ENCODE data around the gene ZCCHC2. TPM values are rescaled to one million over a fixed set of nuclear protein-coding genes. Genes with fewer than 3 reads are reported as not detected.

ZCCHC2 gene
- total RNA-seq, 1 donor from 2014 or later, result 21.0 TPM

- Mint-ChIP-seq H3K36me3 (ENCODE audit: low read depth, unreplicated experiment) (no peaks in the 10 kb centered on the region), H3K4me1 (ENCODE audit: unreplicated experiment) (peaks cover 7% of the 10 kb centered on the region), H3K27me3 (ENCODE audit: unreplicated experiment) (no peaks in the 10 kb centered on the region), H3K9me3 (ENCODE audit: unreplicated experiment) (no peaks in the 10 kb centered on the region), H3K27ac (ENCODE audit: unreplicated experiment) (no peak overlapping the region), H3K4me3 (ENCODE audit: unreplicated experiment) (no peak overlapping the region)
- DNase-seq (ENCODE audit: low spot score), result no peak
- TF ChIP-seq CTCF (IDR thresholded peaks at IDR 0.05; ENCODE audit: unreplicated experiment), result no peak
These were observed 22.7 kb upstream of the ZCCHC2 start for GRCh38 chr18:62500174-62500573.

DNA sequence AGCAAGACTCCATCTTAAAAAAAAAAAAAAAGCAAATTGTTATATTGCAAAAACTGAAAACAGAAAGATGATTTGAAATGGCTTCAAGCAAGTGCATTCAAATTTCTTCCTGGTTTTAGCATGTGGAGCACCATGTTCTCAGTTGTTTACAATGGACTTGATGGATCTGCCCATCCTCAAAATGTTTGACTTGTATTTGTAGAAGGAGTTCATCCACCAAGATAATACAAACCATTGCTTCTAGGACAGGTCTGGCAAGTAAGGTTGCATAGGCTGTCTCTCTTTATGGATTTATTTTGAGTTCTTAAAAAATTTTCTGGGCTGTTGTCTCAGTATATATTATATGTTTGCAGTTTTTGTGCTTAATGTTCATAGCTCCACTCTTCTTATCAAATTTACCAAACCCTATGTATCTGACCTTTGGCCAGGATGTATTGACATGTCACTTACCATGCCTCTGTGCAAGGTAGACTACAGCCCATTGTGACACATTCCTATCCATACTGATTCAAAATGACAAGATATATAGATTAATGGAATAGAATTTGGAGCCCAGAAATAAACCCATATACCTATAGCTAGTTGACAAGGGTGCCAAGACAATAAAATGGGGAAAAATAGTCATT is 21.7 kb upstream of the ZCCHC2 start:
- no peak for DNase-seq (ENCODE audit: low spot score)
- Mint-ChIP-seq H3K36me3 (ENCODE audit: low read depth, unreplicated experiment) (no peaks in the 10 kb centered on the region), H3K4me1 (ENCODE audit: unreplicated experiment) (peaks cover 7% of the 10 kb centered on the region), H3K4me3 (ENCODE audit: unreplicated experiment) (no peak overlapping the region), H3K27ac (ENCODE audit: unreplicated experiment) (no peak overlapping the region), H3K9me3 (ENCODE audit: unreplicated experiment) (no peaks in the 10 kb centered on the region), H3K27me3 (ENCODE audit: unreplicated experiment) (no peaks in the 10 kb centered on the region)
- TF ChIP-seq CTCF (IDR thresholded peaks at IDR 0.05; ENCODE audit: unreplicated experiment), result no peak

GRCh38 chr18:62505669-62506494 is 16.9 kb upstream of the ZCCHC2 start:
- no peak overlapping the region for H3K27ac Mint-ChIP-seq (ENCODE audit: unreplicated experiment)
- H3K4me1 Mint-ChIP-seq (ENCODE audit: unreplicated experiment), result peaks cover 6% of the 10 kb centered on the region
- no peaks in the 10 kb centered on the region for H3K27me3 Mint-ChIP-seq (ENCODE audit: unreplicated experiment)
- no peak for DNase-seq (ENCODE audit: low spot score)
- no peak overlapping the region for H3K4me3 Mint-ChIP-seq (ENCODE audit: unreplicated experiment)
- H3K36me3 Mint-ChIP-seq (ENCODE audit: low read depth, unreplicated experiment), result no peaks in the 10 kb centered on the region
- no peaks in the 10 kb centered on the region for H3K9me3 Mint-ChIP-seq (ENCODE audit: unreplicated experiment)
- TF ChIP-seq CTCF (IDR thresholded peaks at IDR 0.05; ENCODE audit: unreplicated experiment), result no peak

DNA sequence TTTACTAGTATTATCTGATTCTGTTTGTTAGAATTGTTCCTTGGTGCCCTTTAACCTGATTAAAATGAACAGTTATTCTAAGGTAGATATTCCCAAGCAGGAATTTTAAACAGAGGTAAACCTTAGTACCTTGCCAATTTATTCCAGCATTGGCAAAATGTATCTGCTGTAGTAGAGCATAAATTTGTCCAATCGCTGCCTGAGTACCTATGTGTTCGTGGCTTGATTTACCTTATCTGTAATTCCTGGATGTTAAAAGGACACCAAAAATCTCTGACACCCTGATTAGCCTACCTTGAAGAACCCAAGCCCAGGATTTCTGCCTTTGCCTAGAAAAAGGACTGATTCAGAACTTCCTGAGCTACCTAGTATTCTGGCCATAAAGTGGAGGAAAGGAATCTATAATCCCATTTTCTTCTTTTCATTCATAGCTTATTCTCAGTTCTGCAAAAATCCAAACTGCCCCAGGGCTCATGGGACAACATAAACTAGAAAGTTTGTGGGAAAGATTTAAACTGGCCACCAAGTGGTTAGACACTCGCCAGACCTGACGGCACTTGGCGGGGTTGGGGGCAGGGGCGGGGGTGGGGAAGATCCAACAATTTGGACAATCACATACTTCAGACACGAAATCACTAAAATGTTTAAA is 16.2 kb upstream of the ZCCHC2 start:
- no peak overlapping the region for H3K27ac Mint-ChIP-seq (ENCODE audit: unreplicated experiment)
- H3K9me3 Mint-ChIP-seq (ENCODE audit: unreplicated experiment), result no peaks in the 10 kb centered on the region

More for the DNA sequence above, 16.2 kb upstream of the ZCCHC2 start:
- no peak for DNase-seq (ENCODE audit: low spot score)
- H3K27me3 Mint-ChIP-seq (ENCODE audit: unreplicated experiment), result no peaks in the 10 kb centered on the region
- peaks cover 6% of the 10 kb centered on the region for H3K4me1 Mint-ChIP-seq (ENCODE audit: unreplicated experiment)
- no peaks in the 10 kb centered on the region for H3K36me3 Mint-ChIP-seq (ENCODE audit: low read depth, unreplicated experiment)
- TF ChIP-seq CTCF (IDR thresholded peaks at IDR 0.05; ENCODE audit: unreplicated experiment), result no peak
- H3K4me3 Mint-ChIP-seq (ENCODE audit: unreplicated experiment), result no peak overlapping the region

Data from endothelial cell (in vitro differentiated cells).